Measurements from ENCODE around the gene HDAC4.
"Not testable (repeated sequence)": the region's sequence is repeated elsewhere in the genome, so short reads cannot be mapped to it uniquely, and the experiment has no call there.

Gene HDAC4

GRCh38 chr2:239069362-239070333, 331.2 kb downstream of the HDAC4 start:
- not testable (repeated sequence) for DNase-seq

- no peak for DNase-seq
These were observed 332.4 kb downstream of the HDAC4 start for GRCh38 chr2:239068411-239068810.

- no peak for DNase-seq
These were observed 333.5 kb downstream of the HDAC4 start for GRCh38 chr2:239067196-239067865.

- no peak for DNase-seq
These were observed 334.2 kb downstream of the HDAC4 start for GRCh38 chr2:239066597-239066996.

GRCh38 chr2:239065962-239066361, 334.9 kb downstream of the HDAC4 start:
- DNase-seq, result no peak

GRCh38 chr2:239065537-239065936, 335.3 kb downstream of the HDAC4 start:
- DNase-seq, result no peak

- no peak for DNase-seq
These were observed 335.9 kb downstream of the HDAC4 start for GRCh38 chr2:239064891-239065290.

- DNase-seq, result no peak
These were observed 336.6 kb downstream of the HDAC4 start for GRCh38 chr2:239064253-239064652.

- no peak for DNase-seq
These were observed 338.1 kb downstream of the HDAC4 start for GRCh38 chr2:239062743-239063142.

GRCh38 chr2:239061824-239062570, 338.8 kb downstream of the HDAC4 start:
- DNase-seq, result no peak

GRCh38 chr2:239061121-239061666, 339.6 kb downstream of the HDAC4 start:
- DNase-seq, result no peak

GRCh38 chr2:239060676-239061075, 340.1 kb downstream of the HDAC4 start:
- no peak for DNase-seq

- DNase-seq, result no peak
These were observed 341.0 kb downstream of the HDAC4 start for GRCh38 chr2:239059854-239060253.

- no peak for DNase-seq
These were observed 342.1 kb downstream of the HDAC4 start for GRCh38 chr2:239058766-239059165.

- DNase-seq, result no peak
These were observed 343.3 kb downstream of the HDAC4 start for GRCh38 chr2:239057533-239057932.

GRCh38 chr2:239056611-239057010, 344.2 kb downstream of the HDAC4 start:
- no peak for DNase-seq

GRCh38 chr2:239055756-239056493, 344.9 kb downstream of the HDAC4 start:
- no peak for DNase-seq

- DNase-seq, result no peak
These were observed 345.9 kb downstream of the HDAC4 start for GRCh38 chr2:239054921-239055320.

GRCh38 chr2:239053801-239054503, 346.9 kb downstream of the HDAC4 start:
- no peak for DNase-seq

GRCh38 chr2:239052798-239053665, 347.8 kb downstream of the HDAC4 start:
- no peak for DNase-seq

Measured in NCI-H2081 (cell line).